NCI-H82 treated with DMSO at 0.1 percent for 48 hours (cell line): ENCODE data around the gene TNS3.

Source experiments
- DNase-seq: peaks from one replicate; lab custom pipeline; 2025; ENCODE audit not compliant: unreplicated experiment; lab: John Stamatoyannopoulos, UW

Gene TNS3

DNA sequence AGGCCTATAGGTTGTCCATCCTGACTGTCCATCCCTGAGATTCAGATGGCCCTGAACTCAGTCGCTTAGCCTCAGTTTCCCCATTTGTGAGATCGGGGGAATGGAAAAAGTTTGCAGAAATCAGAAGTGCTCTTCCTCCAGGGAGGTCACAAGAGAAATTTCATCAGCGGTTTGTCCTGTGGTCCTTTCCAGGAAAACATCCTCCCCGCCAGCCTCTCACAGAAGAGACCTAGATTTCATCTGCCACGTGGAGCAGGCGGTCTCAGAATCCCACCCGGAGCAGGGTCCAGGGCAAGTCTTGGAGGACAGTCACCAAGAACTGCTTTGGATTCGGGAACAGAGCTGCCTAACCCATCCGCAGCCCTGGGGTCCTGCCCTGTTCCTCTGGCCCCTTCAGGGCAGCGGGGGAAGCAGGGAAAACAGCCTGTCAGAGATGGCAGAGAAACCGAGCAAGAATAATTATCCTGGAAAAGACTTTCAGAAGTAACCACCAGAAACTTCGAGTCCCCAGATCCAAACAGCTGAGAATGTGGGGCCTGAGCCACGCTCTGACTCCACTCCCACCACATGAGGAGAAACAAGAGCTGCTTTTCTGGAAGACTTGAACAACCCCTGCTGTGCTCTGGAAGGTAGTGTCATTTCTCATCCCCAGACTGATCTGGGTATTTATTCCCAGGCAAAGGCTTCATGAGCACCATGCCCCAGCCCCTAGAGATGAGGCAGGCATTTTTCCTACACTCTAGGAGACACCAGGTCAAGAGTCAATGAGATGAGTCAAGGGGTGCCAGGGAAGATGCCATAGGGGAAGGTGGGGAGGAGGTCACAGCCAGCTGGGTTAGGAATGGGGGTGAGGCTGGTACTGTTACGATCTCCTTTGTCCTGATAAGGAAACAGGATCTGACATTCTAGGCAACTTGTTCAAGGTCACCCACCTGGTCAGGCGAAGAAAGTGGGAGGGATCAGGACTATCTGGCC is 1.1 kb upstream of the TNS3 start:
- DNase-seq: no peak

DNA sequence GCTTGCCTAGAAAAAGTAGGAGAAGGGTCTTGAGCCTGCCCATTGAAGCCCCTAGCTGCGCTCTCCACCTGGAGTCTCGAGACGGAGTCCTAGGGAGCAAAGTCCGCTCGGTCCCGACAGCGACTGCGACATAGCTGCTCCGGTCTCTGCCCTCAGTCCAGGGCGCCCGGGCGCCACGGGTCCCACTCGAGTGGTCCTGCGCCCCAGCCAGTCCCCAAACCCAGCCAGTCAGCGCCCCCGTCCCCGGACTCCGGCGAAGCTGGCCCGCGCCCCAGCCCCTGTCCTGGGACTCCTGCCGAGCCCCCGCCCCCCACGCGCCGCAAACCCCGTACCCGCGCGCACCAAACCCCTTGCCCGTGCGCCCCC is 490 bp downstream of the TNS3 start:
- no peak for DNase-seq

DNA sequence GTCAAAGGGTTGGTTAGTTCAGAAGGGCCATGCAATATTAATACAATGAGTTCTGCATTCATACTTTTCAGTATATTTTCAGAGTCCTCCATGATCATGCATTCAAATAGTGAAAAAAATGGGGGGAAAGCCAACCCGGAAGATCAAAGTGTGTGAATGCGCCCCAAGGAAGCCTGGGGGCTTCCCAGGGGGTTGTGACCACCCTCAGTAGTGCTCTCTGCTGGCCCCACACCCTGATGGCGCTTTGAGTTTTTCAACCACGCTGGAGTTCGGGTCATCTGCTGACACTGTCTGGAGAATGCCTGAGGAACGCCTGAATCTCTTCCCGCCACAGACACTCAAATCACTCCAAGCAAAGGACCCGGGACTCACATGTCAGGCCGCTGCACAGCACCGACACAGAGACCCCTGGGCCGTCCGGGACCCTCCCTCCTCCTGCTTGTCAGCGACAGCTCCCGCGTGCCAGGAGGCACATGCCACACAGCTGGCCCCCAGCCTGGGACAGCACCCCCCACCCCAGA is 1.0 kb downstream of the TNS3 start:
- DNase-seq: no peak

DNA sequence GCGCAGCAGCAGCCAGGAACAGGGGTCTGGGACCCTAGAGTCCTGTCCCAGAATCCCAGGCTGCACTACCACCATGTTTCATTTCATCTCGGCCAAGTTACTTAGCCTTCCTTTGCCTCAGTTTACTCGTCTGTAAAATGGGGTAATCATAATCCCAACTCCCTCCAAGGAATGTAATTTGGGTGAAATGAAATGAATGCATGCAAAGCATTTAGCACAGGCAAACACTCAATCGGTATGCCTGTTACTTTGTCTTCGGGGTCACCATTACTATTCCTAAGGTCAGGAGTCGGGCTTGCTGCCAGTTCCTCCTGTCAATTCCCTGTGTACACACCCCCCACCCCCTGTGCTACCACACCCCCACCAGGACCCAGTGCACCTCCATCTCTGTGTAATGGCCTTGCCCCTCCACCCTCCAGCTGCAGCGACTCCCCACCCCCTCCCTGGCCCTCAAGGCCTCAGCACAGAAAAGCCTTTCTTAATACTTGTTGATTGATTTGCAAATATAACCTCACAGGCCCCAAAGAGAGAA is 1.7 kb downstream of the TNS3 start:
- DNase-seq: no peak

DNA sequence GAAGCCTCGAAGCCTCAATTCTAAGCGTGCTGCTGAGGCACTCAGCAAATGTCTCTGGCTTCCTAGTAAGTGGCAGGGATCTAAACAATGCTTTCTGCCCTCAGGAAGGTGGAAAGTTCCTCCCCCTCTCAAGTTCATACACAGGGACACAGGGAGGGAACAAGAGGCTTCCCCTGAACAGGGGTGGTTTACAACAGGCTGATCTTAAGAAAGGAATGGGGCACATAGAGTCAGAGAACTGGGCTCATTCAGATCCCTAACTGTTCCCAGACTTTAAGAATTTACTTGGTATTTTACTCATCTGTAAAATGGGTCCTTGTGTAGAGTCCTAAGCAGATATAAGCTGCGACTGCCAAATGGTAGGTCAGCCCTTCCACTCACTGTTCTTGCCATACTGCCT is 2.5 kb downstream of the TNS3 start:
- no peak for DNase-seq

- DNase-seq: no peak
These were observed 3.2 kb downstream of the TNS3 start for GRCh38 chr7:47578579-47579270.

DNA sequence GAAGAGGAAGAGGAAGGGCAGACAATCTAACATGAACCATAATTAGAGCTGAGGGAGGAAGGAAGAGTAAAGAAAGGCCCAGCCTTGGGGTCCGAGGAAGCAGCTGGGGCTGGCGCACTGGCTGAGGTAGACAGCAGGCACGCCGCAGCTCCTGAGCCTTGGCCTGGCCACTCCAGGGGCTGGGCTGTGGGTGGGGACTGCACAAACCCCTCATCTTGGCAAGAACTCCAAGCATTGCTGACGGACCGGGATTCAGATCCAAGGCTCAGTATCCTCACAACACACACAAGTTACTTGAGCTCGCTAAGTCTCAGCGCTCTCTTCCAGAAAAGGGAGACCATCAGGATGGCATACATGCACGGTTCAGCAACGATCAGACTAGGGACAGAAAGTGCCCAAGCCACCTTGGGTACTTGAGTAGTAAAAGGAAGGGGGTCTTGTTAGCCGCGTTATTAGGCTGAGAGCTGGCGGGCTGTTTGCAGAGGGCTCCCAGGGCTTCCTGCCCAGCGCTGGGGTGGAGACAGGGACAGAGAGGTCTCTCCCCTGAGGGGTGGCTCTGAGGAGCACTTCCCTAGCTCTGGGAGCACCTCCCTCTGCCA is 4.5 kb downstream of the TNS3 start:
- no peak for DNase-seq

- DNase-seq: no peak
These were observed 5.0 kb downstream of the TNS3 start for GRCh38 chr7:47576866-47577306.

- no peak for DNase-seq
These were observed 5.7 kb downstream of the TNS3 start for GRCh38 chr7:47576031-47576865.

DNA sequence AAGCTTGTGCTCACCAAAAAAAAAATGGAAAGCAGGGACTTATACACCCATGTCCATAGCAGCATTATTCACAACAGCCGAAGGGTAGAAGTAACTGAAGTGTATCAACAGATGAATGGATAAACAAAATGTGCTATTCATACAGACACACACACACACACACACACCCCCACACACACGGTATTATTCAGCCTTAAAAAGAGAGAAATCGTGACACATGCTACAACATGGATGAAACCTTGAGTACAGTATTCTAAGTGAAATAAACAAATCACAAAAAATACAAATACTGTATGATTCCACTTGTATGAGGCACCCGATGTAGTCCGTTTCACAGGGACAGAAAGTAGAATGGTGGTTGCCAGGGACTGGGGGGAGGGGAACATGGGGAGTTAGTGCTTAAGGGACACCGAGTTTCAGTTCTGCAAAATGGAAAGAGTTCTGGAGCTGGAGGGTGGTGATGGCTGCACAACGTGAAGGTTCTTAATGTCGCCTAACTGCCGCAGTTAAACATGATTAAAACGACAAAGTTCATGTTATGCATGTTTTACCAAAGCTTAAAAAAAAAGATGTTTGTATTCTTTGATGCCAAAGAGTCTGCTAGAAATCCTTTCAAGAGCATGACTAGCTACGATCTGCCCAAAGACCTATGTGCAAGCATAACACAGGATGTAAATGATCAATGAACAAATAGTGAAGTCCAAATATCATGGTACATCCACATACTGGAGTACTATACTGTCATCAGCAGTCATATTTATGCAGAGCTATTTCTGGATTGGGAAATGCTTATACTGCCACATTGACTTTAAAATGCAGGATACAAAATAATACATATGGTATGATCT is 7.2 kb downstream of the TNS3 start:
- DNase-seq: no peak

GRCh38 chr7:47573758-47574481 is 8.0 kb downstream of the TNS3 start:
- DNase-seq: no peak

DNA sequence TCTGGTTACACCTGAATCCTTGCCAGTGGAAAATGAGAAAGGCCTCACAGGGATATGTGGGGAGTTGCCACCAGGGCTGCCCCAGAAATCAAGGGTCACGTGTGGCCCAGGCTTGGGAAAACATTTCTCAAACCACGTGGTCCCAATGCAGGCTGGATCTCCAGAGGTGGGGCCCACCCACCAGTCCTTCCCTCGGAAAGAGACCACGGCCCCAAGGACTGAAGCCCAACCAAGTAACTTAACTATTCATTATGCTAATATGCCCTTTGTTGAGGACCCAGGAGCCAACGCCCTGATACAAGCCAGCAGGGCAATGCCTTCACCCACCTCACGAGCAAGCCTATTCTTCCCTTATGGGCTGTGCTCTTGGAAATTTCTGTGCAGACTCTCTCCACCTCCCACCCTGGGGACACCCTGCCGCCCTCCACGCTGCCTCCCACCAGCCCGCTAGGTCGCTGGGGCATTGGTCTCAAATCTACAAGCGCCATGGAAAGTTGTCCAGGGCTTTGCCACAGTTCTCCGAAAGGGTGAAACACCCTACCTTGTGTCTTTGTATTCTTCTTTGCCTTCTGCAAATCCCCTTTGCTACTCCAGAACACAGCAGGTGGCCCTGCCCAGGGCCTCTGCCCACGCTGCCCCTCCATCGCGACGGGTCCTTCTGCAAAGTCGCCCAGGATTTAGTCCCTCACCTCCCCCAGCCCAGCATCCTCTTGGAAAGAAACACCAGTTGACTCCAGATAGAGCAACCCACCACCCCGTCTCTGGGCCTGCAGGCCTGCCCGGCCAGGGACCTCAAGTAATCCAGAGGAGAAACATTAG is 8.8 kb downstream of the TNS3 start:
- no peak for DNase-seq

GRCh38 chr7:47572094-47572445 is 9.8 kb downstream of the TNS3 start:
- DNase-seq: no peak

GRCh38 chr7:47571331-47572093 is 10.4 kb downstream of the TNS3 start:
- DNase-seq: no peak

DNA sequence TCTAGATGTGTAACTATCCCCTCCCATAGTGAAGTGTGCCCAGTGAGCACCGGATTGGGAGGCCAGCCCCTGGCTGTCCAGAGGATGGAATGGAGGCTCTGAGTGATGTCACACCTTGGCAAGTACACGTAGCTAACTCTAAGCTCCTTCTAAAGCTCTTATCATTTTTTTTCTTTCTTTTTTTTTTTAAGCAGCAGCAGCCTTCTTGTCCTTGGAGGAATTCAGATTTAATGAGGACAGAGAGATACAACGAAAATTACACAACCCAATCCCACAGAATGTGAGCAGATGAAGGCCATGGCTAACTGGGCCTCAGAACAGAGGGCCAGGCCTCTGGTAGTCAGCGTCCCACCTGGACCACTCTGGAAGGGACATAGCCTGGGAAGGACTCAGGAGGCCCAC is 11.3 kb downstream of the TNS3 start:
- no peak for DNase-seq

DNA sequence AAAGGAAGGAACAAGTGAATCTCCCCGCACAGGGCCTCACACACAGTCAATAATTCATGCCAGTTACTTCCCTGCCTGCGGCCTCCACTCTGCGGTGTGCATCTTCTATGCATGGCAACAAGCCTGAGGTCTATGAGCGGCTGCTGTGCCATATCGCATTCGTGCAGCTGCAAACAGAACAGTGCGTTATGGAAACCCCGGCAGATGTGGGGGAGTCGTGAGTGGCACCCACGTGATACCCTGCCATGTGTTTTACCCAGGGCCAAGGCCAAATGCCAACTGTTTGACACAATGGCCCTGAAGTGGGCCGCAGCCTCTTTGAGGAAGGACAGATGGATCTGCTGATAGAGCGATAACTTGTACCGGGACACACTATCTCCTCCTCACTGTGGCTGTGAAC is 13.4 kb downstream of the TNS3 start:
- DNase-seq: no peak

DNA sequence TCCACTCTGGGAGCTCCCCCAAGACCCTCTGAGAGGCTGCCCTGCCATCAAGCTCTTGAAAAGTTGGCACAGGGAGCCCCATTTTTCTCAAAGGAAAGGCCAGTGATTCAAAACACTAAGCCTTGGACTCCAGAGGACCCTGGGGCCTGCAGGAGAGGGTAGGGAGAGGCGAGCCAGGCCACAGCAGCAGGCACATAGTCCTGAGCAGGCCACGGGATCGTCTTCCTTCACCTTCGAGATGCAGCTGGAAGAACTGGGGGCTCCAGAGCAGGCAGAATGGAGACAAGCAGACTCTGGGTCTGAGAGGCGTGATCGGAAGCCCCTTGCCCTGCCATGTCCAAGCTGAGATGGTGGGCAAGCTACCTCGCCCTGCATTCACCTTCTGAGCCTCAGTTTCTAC is 13.9 kb downstream of the TNS3 start:
- DNase-seq: no peak
